ENCODE measurements around the gene CACNA1C.

GRCh38 chr12:2574355-2574935, 521.7 kb downstream of the CACNA1C start:
- TF ChIP-seq CTCF (IDR thresholded peaks at IDR 0.05) (no peak), POLR2AphosphoS5 (IDR thresholded peaks at IDR 0.05) (no peak)
